ENCODE results near the gene GPM6B.
"Not testable (repeated sequence)": the region's sequence is repeated elsewhere in the genome, so short reads cannot be mapped to it uniquely, and the experiment has no call there.

GPM6B gene

DNA sequence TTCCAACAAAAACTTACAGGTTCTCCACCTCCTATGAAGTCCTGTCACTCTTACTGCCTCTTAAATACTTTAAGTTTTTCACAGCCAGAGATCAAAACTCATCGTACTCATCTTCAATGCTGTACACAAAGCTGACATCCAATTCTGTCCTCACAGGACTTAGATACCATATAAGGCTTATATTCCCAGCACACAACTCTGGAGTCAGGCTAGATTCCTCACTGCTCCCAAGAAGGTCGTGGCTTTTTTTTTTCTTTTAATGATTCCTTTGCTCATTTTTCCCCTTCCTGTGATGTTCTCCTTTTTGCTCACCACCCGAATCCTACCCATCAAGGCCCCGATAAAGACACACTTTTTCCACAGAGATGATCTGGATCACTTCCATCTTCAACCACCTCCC, 83.4 kb downstream of the GPM6B start:
- peak overlapping the region; percentile 98 for H3K27ac ChIP-seq
- H3K36me3 ChIP-seq (ENCODE audit: control insufficient read depth, insufficient read depth, low read length) = no peaks in the 10 kb centered on the region
- no peaks in the 10 kb centered on the region for H3K4me1 ChIP-seq
- no peaks in the 10 kb centered on the region for H3K27me3 ChIP-seq (ENCODE audit: control insufficient read depth, insufficient read depth, low read length)
- H3K9me3 ChIP-seq (ENCODE audit: control insufficient read depth, low read length) = no peaks in the 10 kb centered on the region
- peak overlapping the region; percentile 76 for H3K4me3 ChIP-seq (ENCODE audit: low read depth, low read length)
- H2AFZ ChIP-seq = peak overlapping the region; percentile 86
- no peak overlapping the region for H3K9ac ChIP-seq
- TF ChIP-seq, protein P1, sequence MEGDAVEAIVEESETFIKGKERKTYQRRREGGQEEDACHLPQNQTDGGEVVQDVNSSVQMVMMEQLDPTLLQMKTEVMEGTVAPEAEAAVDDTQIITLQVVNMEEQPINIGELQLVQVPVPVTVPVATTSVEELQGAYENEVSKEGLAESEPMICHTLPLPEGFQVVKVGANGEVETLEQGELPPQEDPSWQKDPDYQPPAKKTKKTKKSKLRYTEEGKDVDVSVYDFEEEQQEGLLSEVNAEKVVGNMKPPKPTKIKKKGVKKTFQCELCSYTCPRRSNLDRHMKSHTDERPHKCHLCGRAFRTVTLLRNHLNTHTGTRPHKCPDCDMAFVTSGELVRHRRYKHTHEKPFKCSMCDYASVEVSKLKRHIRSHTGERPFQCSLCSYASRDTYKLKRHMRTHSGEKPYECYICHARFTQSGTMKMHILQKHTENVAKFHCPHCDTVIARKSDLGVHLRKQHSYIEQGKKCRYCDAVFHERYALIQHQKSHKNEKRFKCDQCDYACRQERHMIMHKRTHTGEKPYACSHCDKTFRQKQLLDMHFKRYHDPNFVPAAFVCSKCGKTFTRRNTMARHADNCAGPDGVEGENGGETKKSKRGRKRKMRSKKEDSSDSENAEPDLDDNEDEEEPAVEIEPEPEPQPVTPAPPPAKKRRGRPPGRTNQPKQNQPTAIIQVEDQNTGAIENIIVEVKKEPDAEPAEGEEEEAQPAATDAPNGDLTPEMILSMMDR (IDR thresholded peaks at IDR 0.05) = no peak
- peak overlapping the region; percentile 72 for H3K4me2 ChIP-seq (ENCODE audit: low read length)
- H3K79me2 ChIP-seq = peaks cover 3% of the 10 kb centered on the region

GRCh38 chrX:13732246-13733067, 84.4 kb downstream of the GPM6B start:
- Histone ChIP-seq H3K4me2 (ENCODE audit: low read length) (no peak overlapping the region), H2AFZ (no peak overlapping the region), H3K79me2 (peaks cover 3% of the 10 kb centered on the region), H3K4me1 (no peaks in the 10 kb centered on the region), H3K36me3 (ENCODE audit: control insufficient read depth, insufficient read depth, low read length) (no peaks in the 10 kb centered on the region), H3K9ac (no peak overlapping the region), H3K9me3 (ENCODE audit: control insufficient read depth, low read length) (no peaks in the 10 kb centered on the region), H3K27me3 (ENCODE audit: control insufficient read depth, insufficient read depth, low read length) (no peaks in the 10 kb centered on the region), H3K27ac (no peak overlapping the region), H3K4me3 (ENCODE audit: low read depth, low read length) (no peak overlapping the region)
- TF ChIP-seq, protein P1 (IDR thresholded peaks at IDR 0.05) = no peak

DNA sequence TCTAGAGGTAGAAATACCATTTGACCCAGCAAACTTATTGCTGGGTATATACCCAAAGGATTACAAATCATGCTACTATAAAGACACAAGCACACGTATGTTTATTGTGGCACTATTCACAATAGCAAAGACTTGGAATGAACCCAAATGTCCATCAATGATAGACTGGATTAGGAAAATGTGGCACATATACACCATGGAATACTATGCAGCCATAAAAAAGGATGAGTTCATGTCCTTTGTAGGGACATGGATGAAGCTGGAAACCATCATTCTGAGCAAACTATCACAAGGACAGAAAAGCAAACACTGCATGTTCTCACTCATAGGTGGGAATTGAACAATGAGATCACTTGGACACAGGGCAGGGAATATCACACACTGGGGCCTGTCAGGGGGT, 86.4 kb downstream of the GPM6B start:
- not testable (repeated sequence) for H3K4me2 ChIP-seq (ENCODE audit: low read length); H3K36me3 ChIP-seq (ENCODE audit: control insufficient read depth, insufficient read depth, low read length); H3K27me3 ChIP-seq (ENCODE audit: control insufficient read depth, insufficient read depth, low read length); H3K27ac ChIP-seq; H3K4me3 ChIP-seq (ENCODE audit: low read depth, low read length); H2AFZ ChIP-seq; H3K9ac ChIP-seq; H3K4me1 ChIP-seq; H3K9me3 ChIP-seq (ENCODE audit: control insufficient read depth, low read length); H3K79me2 ChIP-seq

DNA sequence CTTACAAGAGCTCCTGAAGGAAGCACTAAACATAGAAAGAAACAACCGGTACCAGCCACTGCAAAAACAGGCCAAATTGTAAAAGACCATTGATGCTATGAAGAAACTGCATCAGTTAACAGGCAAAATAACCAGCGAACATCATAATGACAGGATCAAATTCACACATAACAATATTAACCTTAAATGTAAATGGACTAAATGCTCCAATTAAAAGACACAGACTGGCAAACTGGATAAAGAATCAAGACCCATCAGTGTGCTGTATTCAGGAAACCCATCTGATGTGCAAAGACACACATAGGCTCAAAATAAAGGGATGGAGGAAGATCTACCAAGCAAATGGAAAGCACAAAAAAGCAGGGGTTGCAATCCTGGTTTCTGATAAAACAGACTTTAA, 90.3 kb downstream of the GPM6B start:
- not testable (repeated sequence) for H3K4me2 ChIP-seq (ENCODE audit: low read length); H3K27me3 ChIP-seq (ENCODE audit: control insufficient read depth, insufficient read depth, low read length); H3K9me3 ChIP-seq (ENCODE audit: control insufficient read depth, low read length); H3K4me3 ChIP-seq (ENCODE audit: low read depth, low read length); H3K9ac ChIP-seq; H3K36me3 ChIP-seq (ENCODE audit: control insufficient read depth, insufficient read depth, low read length); H3K27ac ChIP-seq; H2AFZ ChIP-seq; H3K79me2 ChIP-seq; H3K4me1 ChIP-seq

DNA sequence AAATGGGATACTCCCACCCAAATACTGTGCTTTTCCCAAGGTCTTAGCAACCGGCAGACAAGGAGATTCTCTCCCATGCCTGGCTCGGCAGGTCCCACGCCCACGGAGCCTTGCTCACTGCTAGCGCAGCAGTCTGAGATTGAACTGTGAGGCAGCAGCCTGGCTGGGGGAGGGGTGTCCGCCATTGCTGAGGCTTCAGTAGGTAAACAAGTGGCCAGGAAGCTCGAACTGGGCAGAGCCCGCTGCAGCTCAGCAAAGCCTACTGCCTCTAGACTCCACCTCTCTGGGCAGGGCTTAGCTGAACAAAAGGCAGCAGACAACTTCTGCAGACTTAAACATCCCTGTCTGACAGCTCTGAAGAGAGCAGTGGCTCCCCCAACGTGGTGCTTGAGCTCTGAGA, 92.0 kb downstream of the GPM6B start:
- H3K27ac ChIP-seq = not testable (repeated sequence)

GRCh38 chrX:13721819-13722519, 94.9 kb downstream of the GPM6B start:
- Histone ChIP-seq H3K27ac (peak overlapping the region; percentile 37), H3K79me2 (peaks cover 7% of the 10 kb centered on the region), H3K4me1 (peaks cover 5% of the 10 kb centered on the region), H2AFZ (no peak overlapping the region), H3K9me3 (ENCODE audit: control insufficient read depth, low read length) (no peaks in the 10 kb centered on the region), H3K27me3 (ENCODE audit: control insufficient read depth, insufficient read depth, low read length) (no peaks in the 10 kb centered on the region), H3K9ac (no peak overlapping the region), H3K4me3 (ENCODE audit: low read depth, low read length) (no peak overlapping the region), H3K36me3 (ENCODE audit: control insufficient read depth, insufficient read depth, low read length) (no peaks in the 10 kb centered on the region), H3K4me2 (ENCODE audit: low read length) (peak overlapping the region; percentile 38)
- TF ChIP-seq, protein P1 (IDR thresholded peaks at IDR 0.05) = no peak

More for the DNA sequence above, 92.0 kb downstream of the GPM6B start:
- H3K9me3 ChIP-seq (ENCODE audit: control insufficient read depth, low read length); H2AFZ ChIP-seq; H3K4me1 ChIP-seq; H3K36me3 ChIP-seq (ENCODE audit: control insufficient read depth, insufficient read depth, low read length); H3K9ac ChIP-seq; H3K27me3 ChIP-seq (ENCODE audit: control insufficient read depth, insufficient read depth, low read length); H3K79me2 ChIP-seq; H3K4me3 ChIP-seq (ENCODE audit: low read depth, low read length); H3K4me2 ChIP-seq (ENCODE audit: low read length): not testable (repeated sequence)
